Measurements from ENCODE around the gene COMP.

COMP gene

DNA sequence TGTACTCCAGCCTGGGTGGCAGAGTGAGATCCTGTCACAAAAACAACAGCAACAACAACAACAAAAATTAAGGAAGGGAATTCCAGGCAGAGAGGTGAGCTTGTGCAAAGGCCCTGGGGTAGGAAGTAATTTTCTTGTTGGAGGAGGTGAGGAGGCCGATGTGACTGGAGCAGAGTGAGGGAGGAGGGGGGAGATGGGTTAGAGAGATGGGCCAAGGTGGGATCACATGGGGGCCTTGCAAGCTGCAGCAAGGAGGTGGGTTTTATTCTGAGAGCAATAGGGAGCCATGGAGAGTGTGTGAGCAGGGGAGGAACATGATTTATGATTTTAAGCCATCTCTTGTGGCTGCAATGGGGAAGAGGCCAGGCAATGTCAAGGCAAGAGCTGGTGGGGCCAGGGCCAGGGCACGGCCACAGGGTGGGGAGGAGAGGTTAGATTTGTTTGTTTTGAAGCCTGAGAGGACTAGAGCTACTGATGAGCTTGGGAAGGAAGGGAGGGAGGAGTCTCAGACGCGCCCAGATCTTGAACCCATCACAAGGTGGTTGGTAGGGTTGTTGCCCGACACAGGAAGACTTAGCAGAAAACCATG, 12.5 kb upstream of the COMP start:
- DNase-seq (ENCODE audit: low read depth): no peak

DNA sequence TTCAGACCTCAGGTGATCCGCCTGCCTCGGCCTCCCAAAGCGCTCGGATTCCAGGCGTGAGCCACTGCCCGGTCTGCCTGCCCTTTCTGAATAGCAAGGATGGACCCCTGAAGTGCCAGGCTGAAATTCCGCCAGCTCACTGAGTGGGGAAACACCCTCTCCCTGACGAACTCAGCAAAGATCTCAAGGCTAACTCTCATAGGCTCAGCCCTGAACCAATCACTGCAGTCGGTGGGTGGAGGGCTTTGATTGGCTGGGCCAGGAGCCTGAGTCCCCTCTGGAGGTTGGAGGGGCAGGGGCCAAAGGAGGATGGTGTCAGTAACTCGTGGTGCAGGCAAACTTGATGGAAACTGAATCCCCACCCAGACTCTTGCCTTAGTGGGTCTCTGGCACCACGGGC, 11.2 kb upstream of the COMP start:
- no peak for DNase-seq (ENCODE audit: low read depth)

DNA sequence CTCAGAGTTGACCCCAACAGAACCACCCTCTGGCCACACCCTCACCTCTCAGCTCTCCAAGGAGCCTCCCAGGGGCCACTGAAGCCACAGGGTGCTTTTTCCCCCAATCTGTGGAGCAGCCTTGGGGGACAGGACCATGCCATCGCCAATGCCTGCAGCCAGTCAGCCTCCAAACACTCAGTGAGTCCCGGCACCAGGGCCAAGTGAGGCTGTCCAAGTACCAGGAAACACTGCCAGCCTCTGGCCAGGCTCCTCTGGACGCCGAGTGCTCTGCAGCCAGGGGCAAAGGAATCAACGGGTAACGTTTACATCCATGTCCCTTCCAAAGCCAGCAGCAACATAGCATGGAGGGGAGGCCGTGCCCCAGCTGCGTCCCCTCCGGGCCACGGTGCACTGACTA, 9.5 kb upstream of the COMP start:
- DNase-seq (ENCODE audit: low read depth): no peak

DNA sequence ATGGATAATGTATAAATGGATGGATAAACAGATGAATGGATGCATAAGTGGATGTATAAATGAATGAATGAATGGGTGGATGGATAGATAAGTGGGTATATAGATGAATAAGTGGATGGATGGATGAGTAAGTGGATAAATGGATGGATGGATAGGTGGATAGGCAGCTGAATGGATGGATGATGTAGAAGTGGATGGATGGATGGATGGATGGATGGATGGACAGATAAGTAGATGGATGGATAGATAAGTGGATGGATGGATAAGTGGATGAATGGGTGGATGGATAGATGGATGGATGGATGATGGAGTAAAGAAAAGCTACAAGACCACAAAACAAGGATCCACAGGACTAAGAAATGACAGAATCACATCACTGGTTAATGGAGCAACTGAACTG, 9.0 kb upstream of the COMP start:
- no peak for DNase-seq (ENCODE audit: low read depth)

DNA sequence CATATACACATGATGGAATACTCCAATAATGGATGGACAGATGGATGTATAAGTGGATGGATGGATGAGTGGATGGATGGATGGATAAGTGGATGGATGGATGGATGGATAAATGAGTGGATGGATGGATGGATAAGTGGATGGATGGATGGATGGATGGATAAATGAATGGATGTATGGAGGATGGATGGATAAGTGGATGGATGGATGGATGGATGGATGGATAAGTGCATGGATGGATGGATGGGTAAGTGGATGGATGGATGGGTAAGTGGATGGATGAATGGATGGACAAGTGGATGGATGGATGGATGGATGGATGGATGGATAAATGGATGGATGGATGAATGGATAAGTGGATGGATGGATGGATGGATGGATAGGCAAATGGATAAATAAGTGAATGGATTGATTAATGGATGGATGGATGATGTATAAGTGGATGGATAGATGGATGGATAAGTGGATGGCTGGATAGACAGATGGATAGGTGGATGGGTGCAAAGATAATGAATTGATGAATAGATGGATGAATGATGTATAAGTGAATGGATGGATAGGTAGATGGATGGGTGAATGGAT, 8.4 kb upstream of the COMP start:
- DNase-seq (ENCODE audit: low read depth): no peak

DNA sequence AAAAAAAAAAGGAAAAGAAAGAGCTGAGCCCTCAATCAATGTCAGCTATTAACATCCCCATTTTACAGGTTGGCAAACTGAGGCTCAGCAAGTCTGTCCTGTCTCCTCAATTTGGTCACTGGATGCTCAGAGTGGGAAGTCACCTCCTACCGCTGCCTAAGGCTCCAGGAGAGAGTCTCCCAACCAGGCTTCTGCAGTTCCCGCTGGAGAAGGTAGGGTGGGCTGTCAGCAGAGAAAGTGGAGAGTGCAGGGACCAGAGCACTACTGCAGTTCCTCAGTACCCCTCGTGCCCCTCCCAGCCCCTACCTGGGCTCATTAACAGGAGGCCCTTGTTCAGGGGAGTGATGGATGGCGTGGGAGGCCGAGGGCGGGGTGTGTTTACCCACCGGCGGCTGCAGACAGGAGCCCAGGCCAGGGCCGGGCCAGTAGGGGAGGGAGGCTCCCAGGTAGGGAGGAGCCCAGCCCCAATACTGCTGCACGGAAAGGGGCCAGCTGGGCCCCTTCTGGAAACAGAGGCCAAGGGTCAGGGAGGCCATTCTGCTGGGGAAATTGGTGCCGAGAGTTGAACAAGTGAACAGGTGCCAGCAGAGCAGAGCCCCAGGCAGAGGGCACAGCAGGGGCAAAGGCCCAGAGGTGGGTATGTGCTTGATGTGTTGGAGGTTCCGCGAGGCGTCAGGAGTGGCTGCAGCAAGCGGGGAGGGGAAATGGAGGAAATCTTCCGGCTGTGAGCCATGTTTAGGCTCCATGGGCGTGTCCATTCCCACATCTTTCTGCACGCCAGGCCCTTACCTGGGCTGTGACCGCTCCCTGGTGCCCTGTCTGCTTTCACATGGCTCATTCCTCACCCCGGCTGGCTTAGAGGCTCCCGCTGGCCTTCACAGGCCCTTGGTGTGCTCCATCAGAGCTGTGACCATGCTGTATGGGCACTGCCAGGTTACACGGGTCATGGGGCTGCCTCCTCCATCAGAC, 7.6 kb upstream of the COMP start:
- no peak for DNase-seq (ENCODE audit: low read depth)

DNA sequence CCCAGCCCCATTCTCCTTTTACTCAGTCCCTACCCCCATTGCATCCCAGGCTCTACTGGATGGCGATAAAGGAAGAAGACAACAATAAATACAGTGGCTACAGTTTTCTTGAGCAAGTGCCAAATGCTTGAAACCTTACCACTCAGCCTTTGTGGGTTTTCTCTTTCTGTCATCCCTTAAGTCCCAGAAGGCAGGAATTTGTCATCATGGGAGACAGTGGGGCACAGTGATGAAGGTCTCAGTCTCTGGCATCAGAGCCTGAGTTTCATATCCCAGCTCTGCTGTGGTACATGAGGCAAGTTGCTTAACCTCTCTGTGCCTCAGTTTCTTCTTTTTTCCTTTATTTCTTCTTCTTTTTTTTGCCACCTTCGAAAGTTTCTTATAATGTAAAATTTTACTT, 5.1 kb upstream of the COMP start:
- DNase-seq (ENCODE audit: low read depth): no peak

DNA sequence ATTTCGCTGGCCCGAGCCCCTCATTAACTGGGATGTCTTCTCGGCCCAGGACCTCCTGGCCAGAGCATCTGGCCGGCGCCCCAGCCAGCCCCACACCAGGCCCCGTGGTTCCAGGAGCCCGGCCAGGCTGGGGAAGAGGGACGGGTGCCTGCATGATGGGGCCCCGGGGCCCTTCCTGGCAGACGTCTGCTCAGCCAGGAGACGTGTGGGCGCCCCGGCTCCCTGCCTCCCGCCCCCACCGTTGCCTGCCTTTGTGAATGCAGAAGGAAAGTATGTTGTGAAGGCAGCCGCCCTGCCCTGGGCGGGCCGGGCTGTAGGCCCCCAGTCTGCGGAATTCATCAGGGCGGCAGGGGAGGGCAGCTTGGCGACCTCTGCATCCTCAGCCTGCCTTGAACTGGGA, 4.4 kb upstream of the COMP start:
- no peak for DNase-seq (ENCODE audit: low read depth)

DNA sequence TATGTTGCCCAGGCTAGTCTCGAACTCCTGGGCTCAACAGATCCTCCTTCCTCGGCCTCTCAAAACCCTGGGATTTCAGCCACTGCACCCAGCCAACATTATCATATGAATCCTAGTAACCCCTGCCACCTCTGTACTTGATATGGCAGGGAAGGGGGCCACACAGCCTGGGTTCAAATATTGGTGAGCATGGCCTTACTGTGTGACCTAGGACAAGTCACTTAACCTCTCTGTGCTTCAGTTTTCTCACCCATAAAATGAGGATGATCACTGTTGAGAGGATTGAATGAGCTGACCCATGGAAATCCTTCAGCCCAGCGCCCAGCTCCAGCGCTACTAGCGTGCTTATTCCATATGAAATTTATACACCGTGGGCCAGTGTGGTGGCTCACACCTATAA, 3.6 kb upstream of the COMP start:
- no peak for DNase-seq (ENCODE audit: low read depth)

DNA sequence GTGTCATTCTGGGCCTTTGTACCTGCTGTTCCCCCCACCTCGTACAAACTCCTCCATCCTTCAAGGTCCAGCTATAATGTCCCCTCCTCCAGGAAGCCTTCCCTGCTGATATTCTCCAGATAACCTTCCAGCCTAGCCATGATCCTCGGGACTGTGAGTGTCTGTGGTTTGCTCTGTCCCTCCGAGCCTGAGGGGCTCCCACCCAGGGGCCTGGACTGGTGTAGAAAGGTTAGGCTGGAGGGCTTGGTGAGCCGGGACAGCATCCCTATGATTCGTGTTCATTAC, 2.9 kb upstream of the COMP start:
- no peak for DNase-seq (ENCODE audit: low read depth)

DNA sequence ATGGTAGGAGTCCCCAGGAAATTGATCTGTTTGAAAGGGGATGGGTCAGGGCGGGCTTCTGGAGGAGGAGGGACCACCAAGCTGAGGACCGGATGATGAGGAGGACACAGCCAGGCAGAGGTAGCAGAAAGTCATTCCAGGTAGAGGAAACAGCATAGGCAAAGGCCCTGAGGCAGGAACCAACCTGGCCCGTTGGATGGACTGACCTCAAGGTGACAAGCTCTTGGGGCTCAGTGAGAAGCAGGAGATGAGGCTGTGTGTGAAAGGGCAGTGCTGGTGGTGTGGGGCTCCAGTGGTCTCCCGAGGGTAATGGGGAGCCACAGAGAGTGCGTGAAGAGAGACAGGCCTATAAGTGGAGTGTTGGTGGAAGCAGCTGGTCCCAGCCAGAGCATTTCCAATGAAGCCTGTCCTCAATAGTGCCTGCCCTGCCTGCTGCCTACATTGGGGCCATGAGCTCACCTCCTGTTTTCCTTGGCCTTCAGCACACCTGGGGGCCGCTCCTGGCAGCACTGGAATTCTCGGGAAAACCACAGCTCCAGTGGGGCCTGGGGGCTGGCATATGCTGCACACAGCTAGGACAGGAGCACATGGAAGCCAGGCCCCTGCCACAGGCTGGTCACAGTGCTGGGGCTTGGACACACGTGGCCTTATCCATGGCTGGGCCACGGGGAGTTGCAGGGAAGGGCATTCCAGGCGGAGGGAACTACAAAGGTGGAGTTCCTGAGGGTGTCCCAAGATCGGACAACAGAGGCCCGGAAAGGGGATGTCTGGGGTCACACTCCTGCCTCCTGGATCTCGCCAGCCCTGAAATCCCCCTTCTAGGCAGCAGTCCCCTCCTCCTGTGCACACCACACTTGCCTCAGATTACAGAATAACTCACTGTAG, 2.3 kb upstream of the COMP start:
- no peak for DNase-seq (ENCODE audit: low read depth)

DNA sequence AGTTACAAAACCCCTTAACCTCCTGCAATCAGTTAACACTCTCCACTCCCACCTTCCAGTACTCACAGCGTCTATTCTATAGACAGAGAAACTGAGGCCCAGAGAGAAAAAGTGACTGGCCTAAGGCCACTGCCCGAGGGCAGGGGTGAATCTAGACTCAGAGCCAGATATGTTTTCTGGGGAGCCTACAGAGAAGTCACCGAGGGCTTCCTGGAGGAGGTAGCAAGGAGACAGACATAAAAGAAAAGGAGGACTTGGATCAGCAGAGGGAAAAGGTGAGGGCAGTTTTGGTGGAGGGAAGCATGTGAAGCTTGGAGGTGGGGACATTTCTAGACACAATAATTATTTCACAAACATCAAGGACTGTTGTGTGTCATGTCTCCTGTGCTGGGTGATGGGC, 1.6 kb upstream of the COMP start:
- no peak for DNase-seq (ENCODE audit: low read depth)

DNA sequence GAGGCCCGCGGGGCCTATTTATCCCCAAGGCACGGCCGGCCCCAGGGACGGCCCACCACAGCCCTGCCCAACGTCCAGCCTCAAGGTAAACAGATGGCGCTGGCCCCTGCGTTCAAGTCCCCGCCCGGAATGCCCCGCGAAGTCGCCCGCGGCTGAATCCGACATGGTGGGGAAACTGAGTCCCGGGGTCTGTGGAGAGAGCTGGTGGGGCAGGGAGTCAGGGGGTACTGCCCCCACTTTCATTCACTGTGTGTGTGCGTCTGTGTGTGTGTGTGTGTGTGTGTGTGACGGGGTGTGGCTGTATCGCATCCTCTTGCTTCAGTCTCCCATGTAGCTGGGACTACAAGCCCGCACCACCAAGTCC, 192 bp upstream of the COMP start:
- DNase-seq (ENCODE audit: low read depth): no peak

DNA sequence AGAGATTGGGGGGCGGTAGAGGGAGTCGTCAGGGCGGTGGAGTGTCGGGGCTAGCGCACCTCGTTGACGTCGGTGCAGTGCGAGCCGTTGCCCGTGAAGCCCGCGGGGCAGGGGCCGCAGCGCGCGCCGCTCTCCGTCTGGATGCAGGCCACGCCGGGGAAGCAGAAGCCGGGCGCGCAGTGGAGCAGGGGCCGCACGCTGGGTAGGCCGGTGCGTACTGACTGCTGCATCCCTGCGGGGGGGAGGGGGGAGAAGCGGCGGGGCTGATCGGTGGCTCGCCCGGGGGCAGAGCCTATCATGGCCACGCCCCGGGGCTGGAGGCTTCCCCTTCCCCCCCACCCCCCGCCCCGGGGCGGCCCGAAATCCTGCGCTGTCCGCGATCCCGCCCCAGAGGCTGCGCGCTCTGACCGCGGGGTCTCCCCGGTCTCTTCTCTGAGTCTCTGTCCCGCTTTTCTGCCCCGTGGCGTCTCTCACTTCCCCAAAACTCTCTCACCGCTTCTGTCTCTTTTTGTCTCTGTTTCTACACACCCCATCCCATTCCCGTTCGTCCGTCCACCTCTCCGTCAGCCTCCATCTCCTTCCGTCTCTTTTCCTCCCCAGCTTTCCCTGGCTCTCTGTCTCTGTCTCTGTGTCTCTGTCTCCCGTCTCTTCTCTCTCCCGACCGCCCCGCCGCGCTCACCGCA, 1.1 kb downstream of the COMP start:
- DNase-seq (ENCODE audit: low read depth): peak; percentile 21

DNA sequence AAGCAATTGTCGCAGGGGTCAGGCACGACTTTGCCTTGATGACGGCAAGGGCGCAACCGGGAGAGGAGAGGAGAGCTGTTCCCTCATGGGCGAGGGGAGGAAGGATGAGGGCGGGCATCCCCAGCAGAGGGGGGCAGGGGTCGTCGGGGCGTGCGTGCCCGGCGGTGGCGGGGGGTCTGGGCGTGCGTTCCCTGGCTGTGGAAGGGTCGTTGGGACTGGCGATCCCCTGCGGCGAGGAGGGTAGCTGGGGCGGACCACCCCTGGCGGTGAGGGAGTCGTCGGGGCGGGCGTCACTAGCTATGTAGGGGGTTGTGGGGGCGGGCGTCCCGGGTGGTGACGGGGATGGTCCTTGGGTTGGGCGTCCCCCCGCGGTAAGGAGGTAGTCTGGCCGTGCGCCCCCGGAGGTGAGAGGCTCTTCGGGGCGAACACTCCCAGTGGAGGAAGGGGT, 1.7 kb downstream of the COMP start:
- DNase-seq (ENCODE audit: low read depth): no peak

DNA sequence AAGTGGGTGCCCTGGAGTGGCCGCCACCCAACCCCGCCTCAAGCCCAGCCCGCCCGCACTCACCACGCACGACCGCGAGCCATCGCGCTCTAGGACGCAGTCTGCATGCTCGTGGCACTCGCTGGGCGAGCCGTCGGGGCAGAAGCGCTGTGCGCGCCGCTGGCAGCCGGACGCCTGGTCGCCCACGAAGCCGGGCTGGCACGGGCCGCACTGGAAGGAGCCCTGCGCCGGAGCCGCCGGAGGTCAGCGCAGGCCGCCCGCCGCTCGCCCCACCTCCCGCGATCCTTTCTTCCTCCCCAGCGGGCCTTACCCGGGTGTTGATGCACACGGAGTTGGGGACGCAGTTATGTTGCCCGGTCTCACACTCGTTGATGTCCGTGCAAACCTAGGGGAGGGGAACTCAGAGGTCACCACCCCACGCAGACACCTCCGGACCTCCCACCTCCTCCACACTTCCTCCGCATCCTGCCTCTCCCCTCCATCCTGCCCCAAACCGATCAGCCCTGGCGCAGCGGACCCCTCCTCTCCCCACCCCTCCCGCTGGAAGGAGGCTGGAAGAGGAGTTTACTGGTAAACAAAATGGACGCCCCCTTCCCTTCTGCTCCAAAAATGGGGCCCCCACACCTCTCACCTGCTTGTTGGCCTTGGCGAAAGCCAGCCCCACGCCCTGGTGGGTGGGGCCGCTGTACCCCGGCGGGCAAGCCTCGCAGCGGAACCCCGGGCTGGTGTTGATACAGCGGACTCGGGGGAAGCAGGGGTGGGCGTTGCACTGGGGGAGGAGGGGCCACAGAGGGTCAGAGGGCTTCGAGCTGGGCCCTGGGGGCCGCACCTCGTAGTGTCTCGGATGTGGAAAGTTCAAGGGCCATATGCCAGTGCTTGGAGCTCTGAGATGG, 2.3 kb downstream of the COMP start:
- DNase-seq (ENCODE audit: low read depth): no peak

DNA sequence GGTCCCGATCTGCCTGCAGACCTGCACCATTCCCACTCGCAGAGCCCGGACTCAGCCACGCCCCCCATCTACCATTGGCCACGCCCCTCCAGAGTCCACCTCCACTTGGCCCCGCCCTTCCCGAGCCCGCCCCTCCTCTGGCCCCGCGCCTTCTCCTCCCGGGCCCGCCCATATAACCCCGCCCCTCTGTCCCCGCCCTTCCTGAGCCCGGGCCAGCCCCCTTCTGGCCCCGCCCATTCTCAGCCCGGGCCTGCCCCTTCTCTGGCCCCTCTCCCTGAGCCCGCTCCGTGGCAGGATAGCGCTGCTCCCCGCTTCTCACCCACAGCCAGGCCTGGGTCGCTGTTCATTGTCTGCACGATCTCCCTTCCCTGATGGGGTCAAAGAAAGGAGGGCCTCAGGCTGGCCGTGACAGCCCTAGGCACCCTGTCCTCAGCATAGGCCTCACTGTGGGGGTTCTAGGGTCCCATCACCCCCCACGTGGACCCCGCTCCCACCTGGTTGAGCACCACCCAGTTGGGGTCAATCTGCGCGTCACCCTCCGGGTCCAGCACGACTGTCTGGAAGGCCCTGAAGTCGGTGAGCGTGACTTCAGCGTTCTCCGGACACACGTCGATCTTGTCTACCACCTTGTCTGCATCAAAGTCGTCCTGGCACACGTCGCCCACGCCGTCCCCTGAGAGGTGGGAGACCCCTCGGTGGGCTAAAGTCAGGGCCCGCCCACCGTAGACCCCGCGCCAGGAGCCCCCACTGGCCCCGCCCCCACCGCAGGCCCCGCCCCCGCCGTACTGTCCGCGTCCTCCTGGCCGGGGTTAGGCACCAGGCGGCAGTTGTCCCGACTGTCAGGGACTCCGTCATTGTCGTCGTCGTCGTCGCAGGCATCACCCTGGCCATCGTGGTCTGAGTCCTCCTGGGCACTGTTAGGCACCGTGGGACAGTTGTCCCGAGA, 5.7 kb downstream of the COMP start:
- DNase-seq (ENCODE audit: low read depth): peak; percentile 81

DNA sequence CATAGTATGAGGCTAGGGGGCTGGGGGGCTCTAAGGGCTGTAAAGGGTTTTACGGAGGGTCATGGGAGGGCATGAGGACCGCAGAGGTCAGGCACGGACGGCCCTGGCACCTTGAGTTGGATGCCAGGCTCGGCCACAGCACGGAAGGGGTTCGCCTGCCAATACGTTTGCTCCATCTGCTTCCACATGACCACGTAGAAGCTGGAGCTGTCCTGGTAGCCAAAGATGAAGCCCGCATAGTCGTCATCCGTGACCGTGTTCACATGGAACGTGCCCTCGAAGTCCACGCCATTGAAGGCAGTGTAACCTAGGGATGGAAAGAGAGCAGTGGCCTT, 6.4 kb downstream of the COMP start:
- DNase-seq (ENCODE audit: low read depth): no peak

DNA sequence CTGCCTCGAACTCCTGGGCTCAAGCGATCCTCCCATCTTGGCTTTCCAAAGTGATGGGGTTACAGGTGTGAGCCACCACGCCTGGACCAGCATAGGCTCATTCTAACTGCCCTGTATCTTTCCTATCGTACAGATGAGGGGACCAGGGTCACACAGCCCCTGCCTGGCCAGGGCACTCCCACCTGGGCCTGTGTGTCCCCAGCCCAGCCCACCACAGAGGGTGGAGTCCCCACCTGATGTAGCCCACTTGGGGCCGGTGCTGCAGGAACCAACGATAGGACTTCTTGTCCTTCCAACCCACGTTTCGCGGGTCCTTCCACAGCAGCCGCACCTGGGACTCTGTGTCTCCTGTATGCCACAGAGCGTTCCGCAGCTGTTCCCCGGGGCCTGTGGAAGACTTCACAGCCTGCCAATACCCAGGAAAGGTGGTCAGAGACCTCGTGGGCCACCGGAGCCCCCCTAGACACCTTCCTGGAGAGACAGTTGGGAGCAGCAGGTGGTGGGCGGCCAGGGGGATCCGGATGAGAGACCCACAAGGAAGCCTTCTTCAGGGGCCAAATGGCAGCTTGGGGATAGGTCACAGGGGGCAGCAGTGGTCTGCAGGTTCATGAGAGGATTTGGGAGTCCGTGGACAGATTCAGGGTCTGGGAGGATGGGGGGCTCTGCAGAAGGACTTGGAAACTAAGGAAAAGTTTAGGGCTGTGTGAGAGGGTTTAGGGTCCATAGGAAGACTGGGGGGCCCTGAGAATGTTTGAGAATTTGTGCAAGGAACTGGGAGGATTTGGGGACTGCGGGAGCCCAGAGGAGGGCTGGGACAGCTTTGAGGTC, 6.9 kb downstream of the COMP start:
- DNase-seq (ENCODE audit: low read depth): no peak

Data from activated T-cell treated with anti-CD3 and anti-CD28 coated beads for 48 hours (primary cell).